Endothelial cell of umbilical vein (primary cell): ENCODE data around the gene RANBP1. TPM values are rescaled to one million over a fixed set of nuclear protein-coding genes. Genes with fewer than 3 reads are reported as not detected.
A peak's percentile ranks its signal among the peaks of the same experiment; 100 is the strongest.

Experiments used
- BruUV-seq: library from RNA; stranded (reverse); fragments of 400-500 nt; replicated peaks from 2 replicates; lab custom pipeline; 2021; lab: Mats Ljungman, UMichigan
- CTCF ChIA-PET: fragments of 300-600, 350-600 bp; sonication (Branson Sonifier 250); formaldehyde crosslinking; loops from one replicate; lab custom pipeline; 2021; ENCODE audit warnings: antibody characterized with exemption, inconsistent platforms; lab: Charles Lee
- POLR2A ChIA-PET: fragments of 300-600, 350-600 bp; sonication (Branson Sonifier 250); formaldehyde crosslinking; loops from one replicate; lab custom pipeline; 2021; ENCODE audit warnings: antibody characterized with exemption, inconsistent platforms; lab: Charles Lee
- DNase-seq: peaks from one replicate; pipeline ENCODE4 v3.0.0-alpha.2; 2011; ENCODE audit warnings: low read depth, low spot score
- FAIRE-seq: peaks from 2 replicates; lab custom pipeline; 2011; peaks lifted over from hg19 to GRCh38; lab: Jason Lieb, UNC
- H2AFZ ChIP-seq: 2 replicates; pipeline ENCODE4 v1.6.0; 2012; ENCODE audit warnings: low read depth, low read length, control low read depth, inconsistent platforms
- H3K27ac ChIP-seq: 2 replicates; pipeline ENCODE4 v1.5.1; 2011; ENCODE audit warnings: low read depth, mild to moderate bottlenecking, control low read depth, low read length, moderate library complexity; ENCODE audit not compliant: insufficient read depth
- H3K27me3 ChIP-seq, 2 experiments: 2 replicates each; pipeline versions ENCODE4 v1.6.0 to v1.6.1; 2011; ENCODE audit warnings: low read length in 2 of 2, mixed read lengths in 1 of 2; ENCODE audit not compliant: control insufficient read depth in 2 of 2, insufficient read depth in 2 of 2
- H3K36me3 ChIP-seq, 2 experiments: 2 replicates in 1 of 2; 3 replicates in 1 of 2; pipeline ENCODE4 v1.5.1; 2011; ENCODE audit warnings: low read length in 2 of 2, mild to moderate bottlenecking in 1 of 2, moderate library complexity in 1 of 2; ENCODE audit not compliant: control insufficient read depth in 2 of 2, insufficient read depth in 2 of 2; ENCODE audit errors: extremely low read depth in 1 of 2
- H3K4me1 ChIP-seq: 3 replicates; pipeline ENCODE4 v1.5.1; 2011; ENCODE audit warnings: mild to moderate bottlenecking, low read length; ENCODE audit not compliant: control insufficient read depth, insufficient read depth; ENCODE audit errors: extremely low read depth
- H3K4me2 ChIP-seq: 2 replicates; pipeline ENCODE4 v1.6.1; 2011; ENCODE audit warnings: low read length, control low read depth, mixed read lengths; ENCODE audit not compliant: insufficient read depth
- H3K4me3 ChIP-seq, 3 experiments: fragments of 200-600 bp in 1 of 3; sonication (generic), shearing (Covaris generic) in 1 of 3; replicated peaks in 1 of 3; 2 replicates each; pipeline ENCODE4 v1.5.1; 2011 to 2016; ENCODE audit warnings: control low read depth in 3 of 3, low read length in 3 of 3, mild to moderate bottlenecking in 2 of 3, inconsistent platforms in 1 of 3, low read depth in 1 of 3, moderate library complexity in 1 of 3; ENCODE audit not compliant: insufficient read depth in 1 of 3
- H3K79me2 ChIP-seq: 2 replicates; pipeline ENCODE4 v1.6.0; 2012; ENCODE audit warnings: low read length, inconsistent platforms; ENCODE audit not compliant: control insufficient read depth, insufficient read depth
- H3K9ac ChIP-seq: replicated peaks from 2 replicates; pipeline ENCODE3; 2011; ENCODE audit warnings: low read length, control low read depth; ENCODE audit not compliant: insufficient read depth; ENCODE audit errors: extremely low read depth
- H3K9me1 ChIP-seq: replicated peaks from 3 replicates; pipeline ENCODE4 v1.6.0; 2011; ENCODE audit warnings: mild to moderate bottlenecking, low read length; ENCODE audit not compliant: control insufficient read depth, insufficient read depth; ENCODE audit errors: extremely low read depth
- H3K9me3 ChIP-seq: replicated peaks from 2 replicates; pipeline ENCODE4 v1.5.1; 2012; ENCODE audit warnings: low read length, inconsistent platforms; ENCODE audit not compliant: control insufficient read depth, insufficient read depth
- H4K20me1 ChIP-seq: replicated peaks from 2 replicates; pipeline ENCODE3; 2011; ENCODE audit warnings: mild to moderate bottlenecking, low read length; ENCODE audit not compliant: control insufficient read depth, insufficient read depth; ENCODE audit errors: extremely low read depth
- CTCF ChIP-seq, 2 donors: IDR thresholded peaks; 1 replicate in 1 of 2; 2 replicates in 1 of 2; pipeline ENCODE4 v1.5.1; 2011; ENCODE audit warnings: low read length in 2 of 2, mild to moderate bottlenecking in 2 of 2, moderate library complexity in 2 of 2, control low read depth in 1 of 2, inconsistent platforms in 1 of 2, low read depth in 1 of 2; ENCODE audit not compliant: insufficient read depth in 1 of 2; ENCODE audit errors: extremely low read depth in 1 of 2
- EZH2 ChIP-seq: IDR thresholded peaks from 2 replicates; pipeline ENCODE4 v1.6.1; 2012; ENCODE audit warnings: borderline replicate concordance, low read depth, mild to moderate bottlenecking, moderate library complexity, low read length, inconsistent platforms; ENCODE audit not compliant: severe bottlenecking
- GATA2 ChIP-seq: IDR thresholded peaks from 2 replicates; pipeline ENCODE4 v1.7.0; 2011; ENCODE audit warnings: low read depth, mild to moderate bottlenecking, moderate library complexity, mixed read lengths, low read length; ENCODE audit not compliant: insufficient read length, insufficient read depth
- JUN ChIP-seq: IDR thresholded peaks from 2 replicates; pipeline ENCODE4 v1.6.1; 2011; ENCODE audit warnings: borderline replicate concordance, low read depth; ENCODE audit not compliant: insufficient read length, insufficient read depth
- MAX ChIP-seq: IDR thresholded peaks from 2 replicates; pipeline ENCODE4 v1.6.1; 2011; ENCODE audit not compliant: insufficient read depth, insufficient read length
- MYC ChIP-seq: IDR thresholded peaks from one replicate; pipeline ENCODE4 v1.6.1; 2011; ENCODE audit warnings: mild to moderate bottlenecking, low read depth, low read length
- POLR2A ChIP-seq: IDR thresholded peaks from 2 replicates; pipeline ENCODE4 v1.6.1; 2012; ENCODE audit warnings: low read depth, mild to moderate bottlenecking, control low read depth, low read length
- dilution Hi-C: fragments of 300-500 bp; cut with MboI; formaldehyde crosslinking; loops from one replicate; pipeline ENCODE4 v1.15.0; 2019; ENCODE audit warnings: low sequenced_read_pairs; ENCODE audit not compliant: extremely low pct_ligation_motif_present
- intact Hi-C: fragments of 100-400 bp; cut with micrococcal nuclease; formaldehyde crosslinking; loops from one replicate; pipeline ENCODE4 v1.10.0; 2022
- polyA plus RNA-seq, 4 experiments: library from polyadenylated mRNA; depleted of rRNA in 3 of 4; stranded (reverse) in 3 of 4; unstranded in 1 of 4; fragments of >200 nt; gene quantifications; 2 replicates each; pipeline versions ENCODE4 v1.2.1 to v1.2.3, GENCODE V29; 2011 to 2012; ENCODE audit warnings: missing spikeins in 1 of 4
- total RNA-seq: library from RNA; stranded (reverse); gene quantifications from 2 replicates; pipeline ENCODE4 v1.2.3, GENCODE V29; 2021

The RANBP1 gene
- total and polyA plus RNA-seq, 2 donors (not counting 3 experiments of a cell fraction or from before 2014, with no cell fraction given), result 228 to 247 TPM

GRCh38 chr22:20129747-20130014, 13.8 kb downstream of the RANBP1 start:
- peaks cover 29% of the 10 kb centered on the region for H3K79me2 ChIP-seq
- no peaks in the 10 kb centered on the region for H3K9me3 ChIP-seq
- FAIRE-seq, result no peak
- intact Hi-C loops, result loop anchor here (1.0 kb wide), 1 partner anchor 156 kb away; no protein-coding TSS in a partner anchor
- no peak for TF ChIP-seq MYC
- TF ChIP-seq EZH2, result no peak
- no peak for TF ChIP-seq MAX
- no peak for TF ChIP-seq JUN
- no peak for TF ChIP-seq POLR2A
- BruUV-seq, result no TSS peak
- no peaks in the 10 kb centered on the region for H3K9me1 ChIP-seq
- H3K9ac ChIP-seq, result no peak overlapping the region
- no peak overlapping the region for H2AFZ ChIP-seq
- H3K27ac ChIP-seq, result no peak overlapping the region
- H3K27me3 ChIP-seq, result no peaks in the 10 kb centered on the region
- ChIA-PET POLR2A (no interaction called here), CTCF (interaction anchor here (0.6 to 2.1 kb wide), 5 partner anchors 10 to 399 kb away, joined by 3 to 7 read pairs (median 6); no protein-coding TSS in a partner anchor)
- H3K36me3 ChIP-seq, result peaks cover 0 to 18% of the 10 kb centered on the region in 2 experiments
- H4K20me1 ChIP-seq, result no peaks in the 10 kb centered on the region
- no peak overlapping the region for H3K4me2 ChIP-seq
- dilution Hi-C loops, result no loop called here
- H3K4me3 ChIP-seq, result no peak overlapping the region
- H3K4me1 ChIP-seq, result peaks cover 6% of the 10 kb centered on the region
- DNase-seq, result no peak

GRCh38 chr22:20130319-20130718, 14.4 kb downstream of the RANBP1 start:
- peaks cover 6% of the 10 kb centered on the region for H3K4me1 ChIP-seq
- no peak overlapping the region for H3K27ac ChIP-seq
- no TSS peak for BruUV-seq
- no peaks in the 10 kb centered on the region for H3K9me3 ChIP-seq
- no peak overlapping the region for H3K4me2 ChIP-seq
- H3K36me3 ChIP-seq, result peaks cover 0 to 12% of the 10 kb centered on the region in 2 experiments
- H2AFZ ChIP-seq, result no peak overlapping the region
- no peak for TF ChIP-seq MYC
- no peak for TF ChIP-seq JUN
- peak in 1 of 2 donors; percentile 3 for TF ChIP-seq CTCF (IDR thresholded peaks at IDR 0.05; ENCODE audit: extremely low read depth in 1 of 2, insufficient read depth in 1 of 2, low read depth in 1 of 2, low read length in 2 of 2)
- no peak for TF ChIP-seq GATA2
- H3K9me1 ChIP-seq, result no peaks in the 10 kb centered on the region
- H3K27me3 ChIP-seq, result no peaks in the 10 kb centered on the region
- CTCF ChIA-PET, result interaction anchor here (0.7 to 2.1 kb wide), 3 partner anchors 10 to 400 kb away, joined by 4 to 6 read pairs (median 6); partner anchors contain the start of gene TRMT2A
- dilution Hi-C loops, result no loop called here
- peaks cover 34% of the 10 kb centered on the region for H3K79me2 ChIP-seq
- H3K4me3 ChIP-seq, result no peak overlapping the region
- DNase-seq (no peak), FAIRE-seq (no peak)
- H3K9ac ChIP-seq, result no peak overlapping the region
- POLR2A ChIA-PET, result no interaction called here
- no peaks in the 10 kb centered on the region for H4K20me1 ChIP-seq
- intact Hi-C loops, result loop anchor here (1.0 kb wide), 1 partner anchor 155 kb away; no protein-coding TSS in a partner anchor
